IgD-negative memory B cell (primary cell): ENCODE measurements around the gene SEC24C. TPM values are rescaled to one million over a fixed set of nuclear protein-coding genes. Genes with fewer than 3 reads are reported as not detected.

Experiments
- H3K27ac Mint-ChIP-seq, 3 donors: one replicate each; pipeline ENCODE4 v1.8.0; 2020 to 2022; ENCODE audit warnings: mild to moderate bottlenecking in 3 of 3, mixed read lengths in 3 of 3, moderate library complexity in 1 of 3
- H3K27me3 Mint-ChIP-seq: one replicate; pipeline ENCODE4 v1.8.0; 2021; ENCODE audit warnings: mixed read lengths
- H3K36me3 Mint-ChIP-seq: one replicate; pipeline ENCODE4 v1.8.0; 2020; ENCODE audit warnings: mild to moderate bottlenecking, mixed read lengths
- H3K4me1 Mint-ChIP-seq, 3 donors: one replicate each; pipeline ENCODE4 v1.8.0; 2020 to 2022; ENCODE audit warnings: mixed read lengths in 3 of 3, mild to moderate bottlenecking in 1 of 3
- H3K4me3 Mint-ChIP-seq, 4 donors: one replicate each; pipeline ENCODE4 v1.8.0; 2020 to 2022; ENCODE audit warnings: mild to moderate bottlenecking in 4 of 4, mixed read lengths in 4 of 4, moderate library complexity in 3 of 4
- H3K9me3 Mint-ChIP-seq, 3 donors: one replicate each; pipeline ENCODE4 v1.8.0; 2020 to 2021; ENCODE audit warnings: mixed read lengths in 3 of 3, mild to moderate bottlenecking in 1 of 3
- polyA plus RNA-seq: library from polyadenylated mRNA; unstranded; fragments of 300-500 nt; fragmentation: Illumina TruSeq; gene quantifications from one replicate; pipeline ENCODE4 v1.2.3, GENCODE V29; 2021

The SEC24C gene
- polyA plus RNA-seq, 1 donor from 2014 or later = 31.8 TPM

GRCh38 chr10:73750819-73751218 lies 6.6 kb downstream of the SEC24C start:
- H3K4me3 Mint-ChIP-seq = peak overlapping the region in 2 of 4 donors; percentile 14 to 53
- no peaks in the 10 kb centered on the region for H3K9me3 Mint-ChIP-seq
- no peak overlapping the region for H3K27ac Mint-ChIP-seq
- H3K36me3 Mint-ChIP-seq = peaks cover 5% of the 10 kb centered on the region
- H3K27me3 Mint-ChIP-seq = no peaks in the 10 kb centered on the region
- H3K4me1 Mint-ChIP-seq = peaks cover 7 to 24% (median 11%) of the 10 kb centered on the region in 3 donors

DNA sequence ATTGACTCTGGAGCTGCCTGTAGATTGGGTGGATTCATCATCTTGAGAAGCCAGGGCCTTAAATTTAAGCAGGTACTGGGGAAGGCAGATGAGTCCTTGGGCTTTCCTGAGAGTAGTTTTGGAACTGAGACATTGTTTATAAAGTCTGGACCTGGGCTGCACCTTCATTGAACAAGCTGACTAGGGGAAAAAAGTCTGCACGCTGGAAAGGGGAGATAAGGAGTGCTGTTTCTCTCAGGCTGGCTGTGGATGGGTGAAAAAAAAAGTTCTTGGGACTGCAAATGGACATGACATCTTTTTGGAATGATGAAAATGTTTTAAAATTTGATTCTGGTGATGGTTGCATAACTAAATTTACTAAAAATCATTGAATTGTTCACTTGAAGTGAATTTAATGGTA lies 12.0 kb downstream of the SEC24C start:
- Mint-ChIP-seq H3K9me3 (no peaks in the 10 kb centered on the region), H3K4me1 (peaks cover 3 to 24% (median 19%) of the 10 kb centered on the region in 3 donors), H3K27ac (no peak overlapping the region), H3K36me3 (peaks cover 2% of the 10 kb centered on the region), H3K27me3 (no peaks in the 10 kb centered on the region), H3K4me3 (no peak overlapping the region)

GRCh38 chr10:73758704-73759511 lies 14.7 kb downstream of the SEC24C start:
- peaks cover 5% of the 10 kb centered on the region for H3K36me3 Mint-ChIP-seq
- H3K27me3 Mint-ChIP-seq = no peaks in the 10 kb centered on the region
- H3K4me1 Mint-ChIP-seq = peaks cover 8 to 24% (median 24%) of the 10 kb centered on the region in 3 donors
- peak overlapping the region; percentile 55 to 86 (median 79) for H3K27ac Mint-ChIP-seq
- H3K4me3 Mint-ChIP-seq = peak overlapping the region in 2 of 4 donors; percentile 45 to 71
- no peaks in the 10 kb centered on the region for H3K9me3 Mint-ChIP-seq

GRCh38 chr10:73759512-73760115 lies 15.4 kb downstream of the SEC24C start:
- H3K4me3 Mint-ChIP-seq = peak overlapping the region in 2 of 4 donors; percentile 5 to 45

DNA sequence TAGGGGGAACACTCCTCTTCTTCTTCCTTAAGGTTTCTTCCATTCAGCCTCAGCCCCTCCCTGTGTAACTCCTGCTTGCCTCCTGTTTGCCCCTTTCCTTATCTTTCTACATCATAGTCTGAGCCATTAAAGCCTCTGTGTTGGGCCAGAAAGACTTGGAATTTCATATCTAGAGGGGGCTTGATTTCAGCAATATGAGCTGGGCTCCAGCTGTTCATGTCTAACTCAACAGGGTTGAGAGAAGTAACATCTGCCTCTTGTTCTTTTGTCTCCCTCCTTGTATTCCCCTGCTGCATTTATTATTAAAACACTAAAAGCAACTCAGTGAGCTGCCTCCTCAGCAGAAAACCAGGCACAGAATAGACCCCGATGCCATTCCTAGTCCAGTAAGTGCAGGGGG lies 17.6 kb downstream of the SEC24C start:
- Mint-ChIP-seq H3K27me3 (no peaks in the 10 kb centered on the region), H3K9me3 (no peaks in the 10 kb centered on the region), H3K4me1 (peaks cover 8 to 22% (median 17%) of the 10 kb centered on the region in 3 donors), H3K27ac (peak overlapping the region in 1 of 3 donors; percentile 81), H3K4me3 (no peak overlapping the region), H3K36me3 (peaks cover 13% of the 10 kb centered on the region)

More at GRCh38 chr10:73759512-73760115, 15.4 kb downstream of the SEC24C start:
- H3K4me1 Mint-ChIP-seq = peaks cover 8 to 24% (median 21%) of the 10 kb centered on the region in 3 donors
- no peaks in the 10 kb centered on the region for H3K27me3 Mint-ChIP-seq
- peaks cover 5% of the 10 kb centered on the region for H3K36me3 Mint-ChIP-seq
- H3K9me3 Mint-ChIP-seq = no peaks in the 10 kb centered on the region
- peak overlapping the region; percentile 27 to 86 (median 79) for H3K27ac Mint-ChIP-seq

DNA sequence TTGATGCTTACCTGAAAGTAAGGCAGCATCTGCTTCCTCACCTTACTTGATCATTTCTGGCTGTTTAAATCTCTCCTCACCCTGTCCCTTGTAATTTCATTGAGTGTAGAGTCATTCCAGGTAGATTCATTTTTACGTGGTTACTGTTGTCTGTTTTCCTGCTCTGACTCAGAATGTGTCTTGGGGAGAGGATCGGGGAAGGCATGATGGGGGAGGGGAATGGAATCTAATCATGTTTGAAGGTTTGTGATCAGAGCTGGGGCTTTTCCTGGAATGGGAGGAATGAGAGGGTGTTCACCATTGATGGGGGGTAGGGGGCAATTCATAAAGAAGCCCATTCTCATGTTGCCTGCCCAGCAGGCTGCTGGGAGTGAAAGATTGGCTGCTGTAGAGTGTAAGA lies 18.7 kb downstream of the SEC24C start:
- Mint-ChIP-seq H3K9me3 (no peaks in the 10 kb centered on the region), H3K36me3 (peaks cover 13% of the 10 kb centered on the region), H3K4me3 (peak overlapping the region in 1 of 4 donors; percentile 12), H3K4me1 (peaks cover 9 to 20% (median 17%) of the 10 kb centered on the region in 3 donors), H3K27me3 (no peaks in the 10 kb centered on the region), H3K27ac (peak overlapping the region in 2 of 3 donors; percentile 5 to 64)

DNA sequence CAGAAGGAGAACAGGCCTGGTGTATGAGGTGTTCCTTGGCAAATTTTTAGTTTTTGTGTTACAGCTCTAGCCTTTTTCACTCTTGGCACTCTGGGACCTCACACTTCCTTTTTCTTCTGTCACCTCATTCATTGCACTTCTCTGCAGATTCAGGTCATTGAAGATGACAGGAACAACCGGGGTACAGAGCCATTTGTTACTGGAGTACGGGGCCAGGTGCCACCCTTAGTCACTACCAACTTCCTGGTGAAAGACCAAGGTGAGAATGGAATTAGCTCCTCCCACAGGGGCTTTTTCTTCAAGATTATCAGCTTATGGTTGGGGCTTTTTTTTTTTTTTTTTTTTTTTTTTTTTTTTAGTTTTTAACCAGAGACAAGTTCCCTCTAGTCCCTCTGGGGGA lies 19.2 kb downstream of the SEC24C start:
- H3K4me3 Mint-ChIP-seq = peak overlapping the region in 1 of 4 donors; percentile 12
- peaks cover 9 to 17% (median 17%) of the 10 kb centered on the region in 3 donors for H3K4me1 Mint-ChIP-seq
- no peaks in the 10 kb centered on the region for H3K27me3 Mint-ChIP-seq
- H3K36me3 Mint-ChIP-seq = peaks cover 13% of the 10 kb centered on the region
- no peaks in the 10 kb centered on the region for H3K9me3 Mint-ChIP-seq
- H3K27ac Mint-ChIP-seq = peak overlapping the region in 2 of 3 donors; percentile 5 to 85

GRCh38 chr10:73765066-73765465 lies 20.9 kb downstream of the SEC24C start:
- Mint-ChIP-seq H3K27me3 (no peaks in the 10 kb centered on the region), H3K27ac (peak overlapping the region; percentile 39 to 71 (median 44)), H3K36me3 (peaks cover 11% of the 10 kb centered on the region), H3K4me1 (peaks cover 11 to 18% (median 17%) of the 10 kb centered on the region in 3 donors), H3K9me3 (no peaks in the 10 kb centered on the region), H3K4me3 (no peak overlapping the region)

DNA sequence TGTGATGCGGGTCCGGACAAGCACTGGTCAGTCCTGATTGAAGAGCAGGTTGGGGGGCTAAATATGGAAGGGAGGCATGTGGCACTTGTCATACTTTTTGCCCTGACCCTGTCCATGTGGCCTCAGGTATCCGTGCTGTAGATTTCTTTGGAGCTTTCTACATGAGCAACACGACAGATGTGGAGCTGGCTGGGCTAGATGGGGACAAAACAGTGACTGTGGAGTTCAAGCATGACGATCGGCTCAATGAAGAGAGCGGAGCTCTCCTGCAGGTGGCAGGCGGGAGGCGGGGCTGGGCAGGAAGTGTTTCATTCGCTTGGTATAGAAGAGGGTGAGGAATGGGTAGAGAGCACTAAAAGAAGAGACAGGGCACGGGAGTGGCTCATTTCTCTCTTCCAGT lies 24.7 kb downstream of the SEC24C start:
- H3K27ac Mint-ChIP-seq = peak overlapping the region; percentile 59 to 85 (median 75)
- H3K27me3 Mint-ChIP-seq = no peaks in the 10 kb centered on the region
- peaks cover 9% of the 10 kb centered on the region for H3K36me3 Mint-ChIP-seq
- peak overlapping the region in 3 of 4 donors; percentile 46 to 82 (median 53) for H3K4me3 Mint-ChIP-seq
- peaks cover 18 to 21% (median 20%) of the 10 kb centered on the region in 3 donors for H3K4me1 Mint-ChIP-seq
- no peaks in the 10 kb centered on the region for H3K9me3 Mint-ChIP-seq

- Mint-ChIP-seq H3K4me1 (peaks cover 22 to 25% (median 24%) of the 10 kb centered on the region in 3 donors), H3K9me3 (no peaks in the 10 kb centered on the region), H3K27me3 (no peaks in the 10 kb centered on the region), H3K36me3 (peaks cover 9% of the 10 kb centered on the region), H3K27ac (peak overlapping the region; percentile 73 to 85 (median 75)), H3K4me3 (peak overlapping the region in 3 of 4 donors; percentile 53 to 99 (median 82))
Observed at GRCh38 chr10:73769396-73769795, 25.2 kb downstream of the SEC24C start.

- Mint-ChIP-seq H3K4me3 (peak overlapping the region; percentile 90 to 99 (median 96)), H3K27ac (peak overlapping the region; percentile 96 to 98 (median 96)), H3K36me3 (peaks cover 2% of the 10 kb centered on the region), H3K4me1 (peaks cover 37 to 39% (median 38%) of the 10 kb centered on the region in 3 donors), H3K9me3 (no peaks in the 10 kb centered on the region), H3K27me3 (no peaks in the 10 kb centered on the region)
Observed at GRCh38 chr10:73771722-73772280, 27.6 kb downstream of the SEC24C start.

- H3K4me1 Mint-ChIP-seq = peaks cover 37 to 41% (median 38%) of the 10 kb centered on the region in 3 donors
- H3K9me3 Mint-ChIP-seq = no peaks in the 10 kb centered on the region
- peak overlapping the region; percentile 90 to 99 (median 96) for H3K4me3 Mint-ChIP-seq
- peak overlapping the region; percentile 96 to 98 (median 96) for H3K27ac Mint-ChIP-seq
- H3K36me3 Mint-ChIP-seq = peaks cover 4% of the 10 kb centered on the region
- H3K27me3 Mint-ChIP-seq = no peaks in the 10 kb centered on the region
Observed at GRCh38 chr10:73772281-73773151, 28.3 kb downstream of the SEC24C start.

DNA sequence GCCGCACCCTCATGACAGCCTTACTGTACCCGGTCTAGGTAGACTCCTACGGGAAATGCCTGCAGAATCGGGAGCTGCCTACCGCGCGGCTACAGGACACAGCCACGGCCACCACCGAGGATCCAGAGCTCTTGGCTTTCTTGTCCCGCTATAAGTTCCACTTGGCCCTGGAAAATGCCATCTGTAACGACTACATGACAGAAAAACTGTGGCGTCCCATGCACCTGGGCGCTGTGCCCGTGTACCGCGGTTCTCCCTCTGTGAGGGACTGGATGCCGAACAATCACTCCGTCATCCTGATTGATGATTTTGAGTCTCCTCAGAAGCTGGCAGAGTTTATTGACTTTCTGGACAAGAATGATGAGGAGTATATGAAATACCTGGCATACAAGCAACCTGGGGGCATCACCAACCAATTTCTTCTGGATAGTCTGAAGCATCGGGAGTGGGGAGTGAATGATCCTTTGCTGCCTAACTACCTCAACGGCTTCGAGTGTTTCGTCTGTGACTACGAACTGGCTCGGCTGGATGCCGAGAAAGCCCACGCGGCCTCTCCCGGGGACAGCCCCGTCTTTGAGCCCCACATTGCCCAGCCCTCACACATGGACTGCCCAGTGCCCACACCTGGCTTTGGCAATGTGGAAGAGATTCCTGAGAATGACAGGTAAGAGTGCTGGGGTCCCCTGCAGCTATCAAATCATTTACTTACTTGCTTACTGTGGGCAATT lies 29.1 kb downstream of the SEC24C start:
- peak overlapping the region; percentile 90 to 99 (median 96) for H3K4me3 Mint-ChIP-seq
- H3K27ac Mint-ChIP-seq = peak overlapping the region; percentile 96 to 98 (median 96)
- H3K4me1 Mint-ChIP-seq = peaks cover 37 to 41% (median 38%) of the 10 kb centered on the region in 3 donors
- H3K9me3 Mint-ChIP-seq = no peaks in the 10 kb centered on the region
- H3K36me3 Mint-ChIP-seq = peaks cover 4% of the 10 kb centered on the region
- no peaks in the 10 kb centered on the region for H3K27me3 Mint-ChIP-seq
